ENCODE measurements around the gene DUSP15. TPM values are rescaled to one million over a fixed set of nuclear protein-coding genes. Genes with fewer than 3 reads are reported as not detected.

The DUSP15 gene
- total RNA-seq, 1 donor from 2014 or later, result 19.3 TPM

DNA sequence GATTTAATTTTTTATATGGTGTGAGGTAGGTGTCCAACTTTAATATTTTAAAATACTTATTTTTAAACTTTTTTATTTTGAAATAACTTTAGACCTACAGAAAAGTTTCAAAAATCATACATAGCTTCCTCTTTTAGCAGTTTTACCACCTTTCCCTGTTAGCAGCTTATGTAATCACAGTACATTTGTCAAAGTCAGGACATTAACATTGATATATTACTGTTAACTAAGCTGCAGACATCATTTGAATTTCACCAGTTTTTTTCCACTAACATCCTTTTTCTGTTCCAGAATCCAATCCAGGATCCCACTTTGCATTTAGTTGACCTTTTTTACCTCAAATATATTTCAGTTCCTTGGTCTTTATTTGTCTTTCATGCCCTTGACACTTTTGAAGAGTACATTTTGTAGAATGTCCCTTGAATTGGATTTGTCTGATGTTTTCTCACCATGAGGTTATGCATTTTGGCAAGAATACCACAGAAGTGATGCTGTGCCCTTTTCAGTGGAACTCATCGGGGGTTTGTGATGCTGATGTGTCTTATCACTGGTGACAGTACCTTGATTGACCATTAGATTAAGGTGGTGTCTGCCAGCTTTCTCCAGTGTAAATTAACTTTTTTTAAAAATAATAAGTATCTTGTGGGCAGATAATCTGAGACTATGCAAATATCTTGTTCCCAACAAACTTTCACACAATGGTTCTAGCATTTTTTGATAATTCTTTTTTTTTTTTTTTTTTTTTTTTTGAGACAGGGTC is 33.5 kb upstream of the DUSP15 start:
- no peak overlapping the region for H3K4me3 Mint-ChIP-seq (ENCODE audit: unreplicated experiment)
- no peaks in the 10 kb centered on the region for H3K4me1 Mint-ChIP-seq (ENCODE audit: low read depth, unreplicated experiment)
- no peak overlapping the region for H3K27ac Mint-ChIP-seq (ENCODE audit: unreplicated experiment)
- TF ChIP-seq, protein P1, sequence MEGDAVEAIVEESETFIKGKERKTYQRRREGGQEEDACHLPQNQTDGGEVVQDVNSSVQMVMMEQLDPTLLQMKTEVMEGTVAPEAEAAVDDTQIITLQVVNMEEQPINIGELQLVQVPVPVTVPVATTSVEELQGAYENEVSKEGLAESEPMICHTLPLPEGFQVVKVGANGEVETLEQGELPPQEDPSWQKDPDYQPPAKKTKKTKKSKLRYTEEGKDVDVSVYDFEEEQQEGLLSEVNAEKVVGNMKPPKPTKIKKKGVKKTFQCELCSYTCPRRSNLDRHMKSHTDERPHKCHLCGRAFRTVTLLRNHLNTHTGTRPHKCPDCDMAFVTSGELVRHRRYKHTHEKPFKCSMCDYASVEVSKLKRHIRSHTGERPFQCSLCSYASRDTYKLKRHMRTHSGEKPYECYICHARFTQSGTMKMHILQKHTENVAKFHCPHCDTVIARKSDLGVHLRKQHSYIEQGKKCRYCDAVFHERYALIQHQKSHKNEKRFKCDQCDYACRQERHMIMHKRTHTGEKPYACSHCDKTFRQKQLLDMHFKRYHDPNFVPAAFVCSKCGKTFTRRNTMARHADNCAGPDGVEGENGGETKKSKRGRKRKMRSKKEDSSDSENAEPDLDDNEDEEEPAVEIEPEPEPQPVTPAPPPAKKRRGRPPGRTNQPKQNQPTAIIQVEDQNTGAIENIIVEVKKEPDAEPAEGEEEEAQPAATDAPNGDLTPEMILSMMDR (IDR thresholded peaks at IDR 0.05; ENCODE audit: partially characterized antibody, unreplicated experiment), result no peak
- DNase-seq, result no peak
- H3K27me3 Mint-ChIP-seq (ENCODE audit: unreplicated experiment), result peaks cover 11% of the 10 kb centered on the region
- H3K36me3 Mint-ChIP-seq (ENCODE audit: unreplicated experiment), result peaks cover 3% of the 10 kb centered on the region
- peaks cover 6% of the 10 kb centered on the region for H3K9me3 Mint-ChIP-seq (ENCODE audit: unreplicated experiment)

DNA sequence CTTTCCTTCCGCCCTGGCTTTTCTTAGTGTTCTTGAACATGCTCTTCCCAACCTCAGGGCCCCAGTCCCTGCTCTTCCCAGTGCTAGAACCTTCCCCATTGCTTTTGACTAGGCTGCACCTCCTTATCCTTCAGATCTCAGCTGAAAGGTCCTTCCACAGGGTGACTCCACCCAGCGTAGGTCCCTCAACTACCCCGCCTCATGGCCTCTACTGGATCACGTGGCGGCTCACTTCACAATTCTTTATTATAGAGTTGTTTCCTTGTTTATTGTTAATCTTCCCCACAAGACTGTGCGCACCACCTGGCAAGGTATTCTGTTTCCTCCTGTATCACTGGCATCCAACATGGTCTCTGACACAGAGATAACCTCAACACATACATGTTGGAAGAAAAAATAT is 31.3 kb upstream of the DUSP15 start:
- H3K27ac Mint-ChIP-seq (ENCODE audit: unreplicated experiment), result no peak overlapping the region
- DNase-seq, result no peak
- H3K4me3 Mint-ChIP-seq (ENCODE audit: unreplicated experiment), result no peak overlapping the region
- TF ChIP-seq, protein P1 (IDR thresholded peaks at IDR 0.05; ENCODE audit: partially characterized antibody, unreplicated experiment), result no peak
- peaks cover 6% of the 10 kb centered on the region for H3K9me3 Mint-ChIP-seq (ENCODE audit: unreplicated experiment)
- H3K36me3 Mint-ChIP-seq (ENCODE audit: unreplicated experiment), result no peaks in the 10 kb centered on the region
- H3K4me1 Mint-ChIP-seq (ENCODE audit: low read depth, unreplicated experiment), result no peaks in the 10 kb centered on the region
- peaks cover 6% of the 10 kb centered on the region for H3K27me3 Mint-ChIP-seq (ENCODE audit: unreplicated experiment)

DNA sequence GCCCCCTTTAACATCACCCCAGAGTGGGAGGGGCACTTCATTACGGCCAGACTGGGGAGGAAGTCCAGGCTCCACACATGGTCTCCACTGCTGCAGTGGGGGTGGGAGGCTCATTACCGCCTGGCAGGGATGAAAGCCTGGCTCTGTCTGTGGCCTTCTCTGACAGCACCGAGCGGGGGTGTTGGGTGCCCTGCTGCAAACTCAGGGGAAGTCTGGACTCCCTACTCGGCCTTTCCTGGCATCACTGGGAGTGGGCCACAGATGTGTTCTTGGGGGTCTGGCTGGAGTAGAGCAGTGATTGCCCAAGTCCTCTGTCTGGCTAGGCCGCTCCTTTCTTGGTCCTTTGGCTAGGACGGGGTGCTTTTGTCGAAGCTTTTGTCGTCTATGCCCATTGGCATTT is 27.2 kb upstream of the DUSP15 start:
- TF ChIP-seq, protein P1 (IDR thresholded peaks at IDR 0.05; ENCODE audit: partially characterized antibody, unreplicated experiment), result no peak
- no peak for DNase-seq
- no peaks in the 10 kb centered on the region for H3K36me3 Mint-ChIP-seq (ENCODE audit: unreplicated experiment)
- peaks cover 4% of the 10 kb centered on the region for H3K27me3 Mint-ChIP-seq (ENCODE audit: unreplicated experiment)
- peaks cover 4% of the 10 kb centered on the region for H3K9me3 Mint-ChIP-seq (ENCODE audit: unreplicated experiment)
- H3K4me3 Mint-ChIP-seq (ENCODE audit: unreplicated experiment), result no peak overlapping the region
- H3K27ac Mint-ChIP-seq (ENCODE audit: unreplicated experiment), result no peak overlapping the region
- no peaks in the 10 kb centered on the region for H3K4me1 Mint-ChIP-seq (ENCODE audit: low read depth, unreplicated experiment)

DNA sequence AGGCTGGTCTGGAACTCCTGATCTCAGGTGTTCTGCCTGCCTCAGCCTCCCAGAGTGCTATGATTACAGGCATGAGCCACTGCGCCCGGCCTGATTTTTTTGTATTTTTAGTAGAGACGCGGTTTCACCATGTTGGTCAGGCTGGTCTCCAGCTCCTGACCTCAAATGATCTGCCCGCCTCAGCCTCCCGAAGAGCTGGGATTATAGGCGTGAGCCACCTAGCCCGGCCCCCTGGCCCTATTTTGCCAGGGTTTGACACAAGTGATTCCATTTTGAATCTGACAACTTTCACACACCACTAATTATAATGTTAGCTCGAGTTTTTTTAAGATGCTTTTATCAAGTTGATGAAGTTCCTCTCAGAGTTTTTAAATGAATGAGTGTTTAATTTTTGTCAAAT is 25.7 kb upstream of the DUSP15 start:
- peaks cover 4% of the 10 kb centered on the region for H3K27me3 Mint-ChIP-seq (ENCODE audit: unreplicated experiment)
- no peak overlapping the region for H3K27ac Mint-ChIP-seq (ENCODE audit: unreplicated experiment)
- no peak for DNase-seq
- no peak overlapping the region for H3K4me3 Mint-ChIP-seq (ENCODE audit: unreplicated experiment)
- no peaks in the 10 kb centered on the region for H3K4me1 Mint-ChIP-seq (ENCODE audit: low read depth, unreplicated experiment)
- TF ChIP-seq, protein P1 (IDR thresholded peaks at IDR 0.05; ENCODE audit: partially characterized antibody, unreplicated experiment), result no peak
- peaks cover 4% of the 10 kb centered on the region for H3K9me3 Mint-ChIP-seq (ENCODE audit: unreplicated experiment)
- H3K36me3 Mint-ChIP-seq (ENCODE audit: unreplicated experiment), result no peaks in the 10 kb centered on the region

DNA sequence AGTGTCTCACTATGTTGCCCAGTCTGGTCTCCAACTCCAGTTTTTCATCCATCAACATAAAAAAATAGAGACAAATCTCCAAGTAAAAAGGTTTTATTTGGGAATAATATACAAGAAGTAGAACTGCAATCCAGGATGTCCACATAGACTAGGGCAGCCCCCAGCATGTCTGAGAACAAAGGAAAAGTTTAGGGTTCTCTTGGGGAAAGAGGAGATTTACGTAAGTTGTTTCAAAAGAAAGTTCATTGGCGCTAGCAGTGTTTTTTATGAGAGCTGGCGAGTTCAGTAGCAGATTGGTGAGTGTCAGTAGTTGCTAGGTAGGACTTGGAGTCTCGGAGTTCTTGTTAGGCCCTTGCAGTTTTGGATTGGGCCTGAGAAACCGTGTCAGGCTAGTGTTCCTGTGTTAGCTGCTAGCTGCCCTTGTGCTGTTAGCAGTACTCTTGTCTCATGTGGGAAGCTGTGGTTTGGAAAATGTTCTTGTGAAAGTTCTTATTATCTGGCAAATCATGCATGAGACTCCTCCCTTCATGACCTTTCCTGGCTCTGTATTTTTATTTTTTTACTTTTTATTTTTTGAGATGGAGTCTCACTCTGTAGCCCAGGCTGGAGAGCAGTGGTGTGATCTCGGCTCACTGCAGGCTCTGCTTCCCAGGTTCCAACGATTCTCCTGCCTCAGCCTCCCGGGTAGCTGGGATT is 24.8 kb upstream of the DUSP15 start:
- no peaks in the 10 kb centered on the region for H3K36me3 Mint-ChIP-seq (ENCODE audit: unreplicated experiment)
- peaks cover 4% of the 10 kb centered on the region for H3K9me3 Mint-ChIP-seq (ENCODE audit: unreplicated experiment)
- no peak for DNase-seq
- H3K27me3 Mint-ChIP-seq (ENCODE audit: unreplicated experiment), result peaks cover 2% of the 10 kb centered on the region
- H3K27ac Mint-ChIP-seq (ENCODE audit: unreplicated experiment), result no peak overlapping the region
- TF ChIP-seq, protein P1 (IDR thresholded peaks at IDR 0.05; ENCODE audit: partially characterized antibody, unreplicated experiment), result no peak
- no peaks in the 10 kb centered on the region for H3K4me1 Mint-ChIP-seq (ENCODE audit: low read depth, unreplicated experiment)
- H3K4me3 Mint-ChIP-seq (ENCODE audit: unreplicated experiment), result no peak overlapping the region

All from glutamatergic neuron (in vitro differentiated cells).